ENCODE results near the gene BTBD9. TPM values are rescaled to one million over a fixed set of nuclear protein-coding genes. Genes with fewer than 3 reads are reported as not detected.

Gene BTBD9
- total RNA-seq, 1 experiment from 2014 or later, result 8.9 TPM

GRCh38 chr6:38610050-38610625 is 29.6 kb downstream of the BTBD9 start:
- H2BK20ac ChIP-seq (ENCODE audit: low read depth, low read length, poor library complexity, severe bottlenecking), result no peak overlapping the region
- no peak overlapping the region for H3K23ac ChIP-seq (ENCODE audit: insufficient read length, low read depth, low read length)
- no peak overlapping the region for H3K14ac ChIP-seq (ENCODE audit: insufficient read depth, low read length)

More at GRCh38 chr6:38610050-38610625, 29.6 kb downstream of the BTBD9 start:
- no peak overlapping the region for H3K18ac ChIP-seq (ENCODE audit: insufficient read length, low read depth, low read length)
- H4K8ac ChIP-seq (replicated peaks; ENCODE audit: insufficient read length, low read depth, low read length), result no peak overlapping the region
- no peak overlapping the region for H2BK15ac ChIP-seq (ENCODE audit: low read depth, low read length)
- H2BK120ac ChIP-seq (ENCODE audit: low read depth, low read length, poor library complexity, severe bottlenecking), result no peak overlapping the region
- no peak overlapping the region for H2BK5ac ChIP-seq (ENCODE audit: insufficient read length, low read length)
- no peaks in the 10 kb centered on the region; the same call in 1 of the 2 replicates for H3K27me3 ChIP-seq (ENCODE audit: insufficient read depth, low read length)
- no peak overlapping the region for H4K5ac ChIP-seq (ENCODE audit: insufficient read length, low read depth, low read length)
- H3K79me2 ChIP-seq (ENCODE audit: insufficient read depth, low read length), result no peaks in the 10 kb centered on the region
- Mint-ChIP-seq H3K36me3 (ENCODE audit: insufficient read depth in 1 of 3, low read depth in 3 of 3) (no peaks in the 10 kb centered on the region), H3K4me3 (no peak overlapping the region), H3K9me3 (no peaks in the 10 kb centered on the region), H3K4me1 (peaks cover 0 to 3% of the 10 kb centered on the region in 2 experiments; a peak in 1 of 4 replicates), H3K27me3 (ENCODE audit: low read depth) (no peaks in the 10 kb centered on the region), H3K27ac (no peak overlapping the region; a peak in 1 of 7 replicates)
- H4K91ac ChIP-seq (ENCODE audit: insufficient read length, low read depth, low read length), result no peak overlapping the region
- no peaks in the 10 kb centered on the region for H4K20me1 ChIP-seq (ENCODE audit: control insufficient read depth, insufficient read depth, insufficient read length)
- no peaks in the 10 kb centered on the region for H3K4me1 ChIP-seq (ENCODE audit: insufficient read depth, low read length)
- H2AFZ ChIP-seq (ENCODE audit: low read length), result no peak overlapping the region
- H3K27ac ChIP-seq (ENCODE audit: insufficient read length, low read depth, low read length), result no peak overlapping the region
- H3K4ac ChIP-seq (ENCODE audit: low read depth, low read length), result no peak overlapping the region
- no peak for TF ChIP-seq CTCF (conservative IDR thresholded peaks at IDR 0.05)
- no peak overlapping the region for H3K56ac ChIP-seq (ENCODE audit: insufficient read length, low read depth, low read length)
- H3K4me2 ChIP-seq (ENCODE audit: insufficient read depth, insufficient read length, low read length), result no peak overlapping the region
- no peak overlapping the region for H2AK5ac ChIP-seq (ENCODE audit: insufficient read length, low read length)
- no peaks in the 10 kb centered on the region for H3K79me1 ChIP-seq (ENCODE audit: insufficient read depth, low read depth, low read length, poor library complexity, severe bottlenecking)
- no peaks in the 10 kb centered on the region for H3K9me3 ChIP-seq (ENCODE audit: control insufficient read depth, low read depth, low read length)
- H2BK12ac ChIP-seq (ENCODE audit: insufficient read length, low read depth, low read length), result no peak overlapping the region
- H3K9ac ChIP-seq (ENCODE audit: extremely low read depth, insufficient read length, low read length), result no peak overlapping the region
- WGBS (ENCODE audit: extremely low coverage, insufficient read length, low lambda C conversion rate), result no CpG with 5 or more reads among the region's 6 CpGs
- no peaks in the 10 kb centered on the region for H3K23me2 ChIP-seq (ENCODE audit: insufficient read length, low read depth, low read length, poor library complexity, severe bottlenecking)
- no peak for DNase-seq
- no peak overlapping the region for H3T11ph ChIP-seq (ENCODE audit: low read length)

Measured in H9 (cell line).